ENCODE data around the gene PRXL2B. TPM values are rescaled to one million over a fixed set of nuclear protein-coding genes. Genes with fewer than 3 reads are reported as not detected.

PRXL2B gene
- total RNA-seq, 2 experiments from 2014 or later, result 35.6 to 40.6 TPM

DNA sequence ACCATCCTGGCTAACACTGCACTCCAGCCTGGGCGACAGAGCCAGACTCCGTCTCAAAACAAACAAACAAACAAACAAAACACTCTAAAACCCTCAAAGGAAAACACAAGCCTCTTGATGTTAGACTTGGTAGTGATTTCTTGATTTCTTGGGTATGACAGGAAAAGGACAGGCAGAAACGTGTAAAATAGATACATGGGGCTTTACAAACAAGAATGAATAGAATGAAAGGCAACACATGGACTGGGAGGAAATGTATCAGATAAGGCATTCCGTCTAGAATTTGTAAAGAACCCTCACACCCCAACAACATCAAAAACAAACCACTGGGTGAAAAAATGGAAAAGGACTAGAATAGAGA is 7.8 kb upstream of the PRXL2B start:
- Mint-ChIP-seq H3K4me3 (peak overlapping the region; percentile 65), H3K9me3 (ENCODE audit: insufficient read depth) (peaks cover 6% of the 10 kb centered on the region), H3K27ac (peak overlapping the region; percentile 93), H3K27me3 (ENCODE audit: low read depth) (no peaks in the 10 kb centered on the region), H3K4me1 (ENCODE audit: low read depth) (peaks cover 67% of the 10 kb centered on the region), H3K36me3 (ENCODE audit: low read depth) (peaks cover 12% of the 10 kb centered on the region)
- POLR2A ChIA-PET, result interaction anchor here (1.3 to 3.1 kb wide), 5 partner anchors 7 to 32 kb away, joined by 5 to 60 read pairs (median 17); partner anchors contain the start of genes PRXL2B and TNFRSF14
- CTCF ChIA-PET, result interaction anchor here (1.4 to 3.6 kb wide), 5 partner anchors 7 to 53 kb away, joined by 6 to 19 read pairs (median 7); partner anchors contain the start of genes PANK4, PRXL2B and TNFRSF14
- DNase-seq (no peak), ATAC-seq (no peak)

GRCh38 chr1:2580691-2581090 is 5.9 kb upstream of the PRXL2B start:
- H3K9me3 Mint-ChIP-seq (ENCODE audit: insufficient read depth), result no peaks in the 10 kb centered on the region
- H3K27me3 Mint-ChIP-seq (ENCODE audit: low read depth), result no peaks in the 10 kb centered on the region
- no peak for DNase-seq
- peaks cover 13% of the 10 kb centered on the region for H3K36me3 Mint-ChIP-seq (ENCODE audit: low read depth)
- no peak overlapping the region for H3K27ac Mint-ChIP-seq
- no peak overlapping the region for H3K4me3 Mint-ChIP-seq
- POLR2A ChIA-PET, result interaction anchor here (3.2 kb wide), 1 partner anchor 25 kb away, joined by 13 read pairs; the partner anchor contains the start of gene TNFRSF14
- CTCF ChIA-PET, result interaction anchor here (0.6 kb wide), 1 partner anchor 19 kb away, joined by 3 read pairs; no protein-coding TSS in a partner anchor
- H3K4me1 Mint-ChIP-seq (ENCODE audit: low read depth), result peaks cover 73% of the 10 kb centered on the region
- no peak for ATAC-seq

DNA sequence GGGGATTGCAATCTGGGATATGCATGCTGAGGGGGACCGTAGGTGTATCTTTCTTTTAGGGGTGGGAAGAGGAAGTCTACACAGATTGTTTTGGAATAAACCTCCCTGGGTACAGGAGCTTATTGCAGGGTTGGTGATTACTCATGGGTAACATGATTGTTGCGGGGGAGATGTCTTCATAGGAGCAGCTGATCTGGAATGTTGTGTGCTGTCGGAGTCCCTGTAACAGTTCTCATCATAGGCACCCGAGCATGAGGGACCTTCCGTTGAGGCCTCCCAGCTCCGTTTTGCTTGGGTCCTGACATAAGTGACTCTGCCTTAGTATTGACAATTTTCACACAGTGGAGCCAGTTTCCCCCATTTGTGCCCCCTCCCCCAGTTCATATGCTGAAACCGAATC is 4.2 kb upstream of the PRXL2B start:
- no peak for DNase-seq
- no peak overlapping the region for H3K4me3 Mint-ChIP-seq
- no peak overlapping the region for H3K27ac Mint-ChIP-seq
- H3K4me1 Mint-ChIP-seq (ENCODE audit: low read depth), result peaks cover 60% of the 10 kb centered on the region
- peaks cover 13% of the 10 kb centered on the region for H3K36me3 Mint-ChIP-seq (ENCODE audit: low read depth)
- POLR2A ChIA-PET, result interaction anchor here (3.2 kb wide), 1 partner anchor 26 kb away, joined by 13 read pairs; the partner anchor contains the start of gene TNFRSF14
- H3K9me3 Mint-ChIP-seq (ENCODE audit: insufficient read depth), result no peaks in the 10 kb centered on the region
- CTCF ChIA-PET, result interaction anchor here (5.0 kb wide), 1 partner anchor 35 kb away, joined by 28 read pairs; no protein-coding TSS in a partner anchor
- no peak for ATAC-seq
- H3K27me3 Mint-ChIP-seq (ENCODE audit: low read depth), result no peaks in the 10 kb centered on the region

- peak overlapping the region; percentile 93 for H3K27ac Mint-ChIP-seq
- no peaks in the 10 kb centered on the region for H3K9me3 Mint-ChIP-seq (ENCODE audit: insufficient read depth)
- peak overlapping the region; percentile 82 for H3K4me3 Mint-ChIP-seq
- POLR2A ChIA-PET, result interaction anchor here (1.3 to 5.1 kb wide), 5 partner anchors 20 to 192 kb away, joined by 3 to 130 read pairs (median 42); partner anchors contain the start of genes MORN1, RER1 and TNFRSF14
- no peak for ATAC-seq
- peaks cover 55% of the 10 kb centered on the region for H3K4me1 Mint-ChIP-seq (ENCODE audit: low read depth)
- DNase-seq, result no peak
- peaks cover 13% of the 10 kb centered on the region for H3K36me3 Mint-ChIP-seq (ENCODE audit: low read depth)
- H3K27me3 Mint-ChIP-seq (ENCODE audit: low read depth), result no peaks in the 10 kb centered on the region
- CTCF ChIA-PET, result interaction anchor here (1.0 to 5.0 kb wide), 4 partner anchors 11 to 389 kb away, joined by 5 to 32 read pairs (median 16); partner anchors contain the start of gene FAAP20
These were observed 3.2 kb upstream of the PRXL2B start for GRCh38 chr1:2583331-2583791.

DNA sequence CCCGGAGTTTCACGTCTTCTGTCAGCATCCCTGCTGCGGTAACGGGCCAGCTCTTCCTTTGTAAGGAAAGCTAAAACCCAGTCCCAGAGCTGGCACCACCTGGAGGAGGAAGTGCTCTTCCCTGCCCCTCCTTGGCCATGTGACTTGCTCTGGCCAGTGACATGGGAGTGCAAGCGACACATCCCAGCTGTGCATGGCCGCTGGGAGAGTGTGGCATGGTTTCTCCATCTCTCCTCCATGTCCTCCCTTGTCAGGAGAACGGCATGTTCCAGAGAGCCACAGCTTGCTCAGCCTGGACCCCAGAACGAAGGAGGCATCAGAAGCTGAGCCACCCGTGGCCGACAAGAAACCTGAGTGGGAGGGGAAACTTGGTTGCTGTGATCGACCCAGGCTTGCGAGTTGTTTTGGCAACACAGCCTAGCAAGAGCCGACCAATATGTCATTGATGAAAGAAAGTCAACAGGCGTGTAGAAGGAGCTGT is 2.7 kb upstream of the PRXL2B start:
- ChIA-PET CTCF (interaction anchor here (1.0 to 5.0 kb wide), 7 partner anchors 11 to 389 kb away, joined by 3 to 42 read pairs (median 10); partner anchors contain the start of genes FAAP20 and TNFRSF14), POLR2A (interaction anchor here (1.3 to 5.1 kb wide), 6 partner anchors 13 to 192 kb away, joined by 3 to 130 read pairs (median 28); partner anchors contain the start of genes MORN1, RER1 and TNFRSF14)
- Mint-ChIP-seq H3K4me3 (peak overlapping the region; percentile 82), H3K36me3 (ENCODE audit: low read depth) (peaks cover 11% of the 10 kb centered on the region), H3K27me3 (ENCODE audit: low read depth) (no peaks in the 10 kb centered on the region), H3K27ac (peak overlapping the region; percentile 93), H3K4me1 (ENCODE audit: low read depth) (peaks cover 50% of the 10 kb centered on the region), H3K9me3 (ENCODE audit: insufficient read depth) (no peaks in the 10 kb centered on the region)
- DNase-seq, result peak; percentile 35
- ATAC-seq, result no peak

DNA sequence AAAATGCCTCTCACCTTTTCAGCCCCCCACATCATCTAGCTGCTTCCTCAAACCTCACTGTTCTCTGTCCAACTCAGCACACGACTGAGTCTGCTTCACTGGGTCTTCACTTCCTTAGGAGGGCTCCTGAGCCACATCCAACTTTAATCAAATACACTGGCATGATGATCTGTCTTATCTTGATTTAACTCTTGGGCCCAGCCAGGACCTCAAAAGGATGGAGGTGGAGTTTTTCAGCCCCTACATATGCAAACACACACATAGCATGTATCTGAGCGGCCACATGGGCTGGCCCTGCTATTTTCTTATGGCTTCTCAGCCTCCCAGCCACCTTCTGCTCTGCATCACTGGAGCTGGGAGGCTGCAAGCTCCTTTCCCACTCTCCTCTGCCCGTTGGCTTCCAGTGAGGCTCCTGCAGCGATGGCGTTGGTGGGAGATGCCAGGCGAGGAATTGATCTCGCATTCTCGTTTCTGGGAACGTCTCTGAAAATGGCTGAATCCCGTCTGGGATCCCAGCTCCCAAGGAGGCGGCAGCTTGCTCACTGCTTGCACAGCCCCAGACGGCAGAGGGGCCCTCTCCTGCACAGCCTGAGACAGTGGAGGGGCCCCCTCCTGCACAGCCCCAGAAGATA is 1.8 kb upstream of the PRXL2B start:
- POLR2A ChIA-PET, result interaction anchor here (0.6 to 5.1 kb wide), 18 partner anchors 7 to 353 kb away, joined by 3 to 130 read pairs (median 6); partner anchors contain the start of genes MORN1, PANK4, RER1 and TNFRSF14
- H3K27ac Mint-ChIP-seq, result peak overlapping the region; percentile 93
- H3K4me3 Mint-ChIP-seq, result peak overlapping the region; percentile 82
- no peaks in the 10 kb centered on the region for H3K27me3 Mint-ChIP-seq (ENCODE audit: low read depth)
- CTCF ChIA-PET, result interaction anchor here (0.6 to 5.0 kb wide), 10 partner anchors 23 to 390 kb away, joined by 3 to 42 read pairs (median 6); partner anchors contain the start of genes FAAP20, PANK4, PEX10 and TNFRSF14
- H3K9me3 Mint-ChIP-seq (ENCODE audit: insufficient read depth), result no peaks in the 10 kb centered on the region
- DNase-seq (no peak), ATAC-seq (no peak)
- H3K36me3 Mint-ChIP-seq (ENCODE audit: low read depth), result peaks cover 14% of the 10 kb centered on the region
- peaks cover 42% of the 10 kb centered on the region for H3K4me1 Mint-ChIP-seq (ENCODE audit: low read depth)

DNA sequence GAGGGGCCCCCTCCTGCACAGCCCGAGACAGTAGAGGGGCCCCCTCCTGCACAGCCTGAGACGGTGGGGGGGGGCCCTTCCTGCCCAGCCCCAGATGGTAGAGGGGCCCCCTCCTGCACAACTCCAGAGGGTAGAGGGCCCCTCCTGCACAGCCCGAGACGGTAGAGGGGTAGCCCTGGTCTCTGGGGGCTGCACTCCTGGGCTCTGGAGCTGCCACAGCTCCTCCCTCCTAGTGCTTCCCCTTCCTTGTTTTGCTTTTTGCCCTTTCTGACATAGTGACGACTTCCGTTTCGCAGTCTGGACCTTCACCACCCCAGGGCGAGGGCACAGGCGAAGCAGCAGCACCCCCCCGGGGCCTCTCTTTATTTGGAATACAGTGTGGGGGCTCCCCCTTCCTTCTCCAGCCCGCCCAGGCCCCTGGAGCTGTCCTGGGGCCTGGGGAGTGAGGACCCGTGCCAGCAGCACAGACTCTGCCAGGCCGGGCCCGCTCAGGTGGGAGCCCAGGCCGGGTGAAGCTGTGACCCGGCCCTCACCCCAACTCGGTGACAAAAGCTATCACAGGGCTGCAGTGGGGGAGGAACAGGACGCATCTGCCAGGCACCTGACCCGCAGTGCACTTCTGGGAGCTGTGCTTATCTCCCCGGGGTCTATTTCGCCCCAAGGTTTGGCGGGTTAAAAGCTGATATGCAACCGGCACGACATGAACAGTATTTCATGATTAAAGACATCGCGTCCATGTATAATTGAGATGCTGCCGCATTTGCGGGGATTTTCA is 1.1 kb upstream of the PRXL2B start:
- peak; percentile 45 for ATAC-seq
- H3K4me1 Mint-ChIP-seq (ENCODE audit: low read depth), result peaks cover 39% of the 10 kb centered on the region
- ChIA-PET CTCF (interaction anchor here (0.6 to 5.0 kb wide), 10 partner anchors 8 to 391 kb away, joined by 3 to 42 read pairs (median 6); partner anchors contain the start of genes FAAP20, PANK4, PEX10 and TNFRSF14), POLR2A (interaction anchor here (0.6 to 5.1 kb wide), 20 partner anchors 8 to 381 kb away, joined by 3 to 130 read pairs (median 5); partner anchors contain the start of genes MORN1, PANK4, RER1 and TNFRSF14)
- H3K27me3 Mint-ChIP-seq (ENCODE audit: low read depth), result no peaks in the 10 kb centered on the region
- peak overlapping the region; percentile 82 for H3K4me3 Mint-ChIP-seq
- peaks cover 14% of the 10 kb centered on the region for H3K36me3 Mint-ChIP-seq (ENCODE audit: low read depth)
- DNase-seq, result peak; percentile 83
- no peaks in the 10 kb centered on the region for H3K9me3 Mint-ChIP-seq (ENCODE audit: insufficient read depth)
- peak overlapping the region; percentile 93 for H3K27ac Mint-ChIP-seq

DNA sequence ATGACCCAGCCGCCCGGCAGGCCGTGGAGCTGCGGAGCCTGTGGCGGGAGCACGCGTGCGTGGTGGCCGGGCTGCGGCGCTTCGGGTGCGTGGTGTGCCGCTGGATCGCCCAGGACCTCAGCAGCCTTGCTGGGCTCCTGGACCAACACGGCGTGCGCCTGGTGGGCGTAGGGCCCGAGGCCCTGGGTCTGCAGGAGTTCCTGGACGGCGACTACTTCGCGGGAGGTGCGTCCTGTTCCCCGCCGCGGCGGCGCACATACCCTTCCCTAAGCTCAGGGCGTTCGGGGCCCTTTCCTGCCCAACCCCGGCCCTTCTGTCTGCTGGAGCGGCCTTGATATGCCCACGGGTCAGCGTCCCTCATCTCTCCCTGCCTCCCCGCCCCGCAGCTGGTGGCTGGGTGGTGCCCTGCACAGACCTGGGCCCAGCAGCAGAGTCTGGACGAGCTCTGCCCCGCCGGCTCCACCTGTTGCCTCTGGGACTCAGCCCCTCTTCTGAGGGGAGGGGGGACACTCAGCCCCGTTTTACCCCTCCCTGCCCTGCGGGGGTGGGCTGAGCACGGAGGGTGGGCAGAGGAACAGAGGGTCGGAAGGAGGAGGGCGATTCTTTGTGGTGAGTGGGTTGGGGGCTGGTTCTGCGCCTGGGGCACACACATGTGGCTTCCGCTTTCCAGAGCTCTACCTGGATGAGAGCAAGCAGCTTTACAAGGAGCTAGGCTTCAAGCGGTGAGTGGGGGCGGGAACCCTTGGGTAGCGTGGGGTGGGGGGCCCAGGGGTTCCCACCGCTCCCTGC is 688 bp downstream of the PRXL2B start:
- ATAC-seq (peak; percentile 1), DNase-seq (peak; percentile 51)
- Mint-ChIP-seq H3K27ac (peak overlapping the region; percentile 43), H3K9me3 (ENCODE audit: insufficient read depth) (no peaks in the 10 kb centered on the region), H3K36me3 (ENCODE audit: low read depth) (peaks cover 14% of the 10 kb centered on the region), H3K27me3 (ENCODE audit: low read depth) (no peaks in the 10 kb centered on the region), H3K4me1 (ENCODE audit: low read depth) (peaks cover 27% of the 10 kb centered on the region), H3K4me3 (peak overlapping the region; percentile 82)
- CTCF ChIA-PET, result interaction anchor here (1.0 to 5.0 kb wide), 4 partner anchors 26 to 171 kb away, joined by 3 to 32 read pairs (median 16); partner anchors contain the start of gene TNFRSF14
- POLR2A ChIA-PET, result interaction anchor here (0.6 to 5.1 kb wide), 6 partner anchors 9 to 196 kb away, joined by 3 to 130 read pairs (median 14); partner anchors contain the start of genes MORN1, RER1 and TNFRSF14

- H3K36me3 Mint-ChIP-seq (ENCODE audit: low read depth), result peaks cover 14% of the 10 kb centered on the region
- no peak for DNase-seq
- ChIA-PET CTCF (interaction anchor here (1.0 to 4.7 kb wide), 3 partner anchors 27 to 172 kb away, joined by 3 to 32 read pairs (median 3); partner anchors contain the start of gene TNFRSF14), POLR2A (interaction anchor here (1.4 to 5.1 kb wide), 3 partner anchors 25 to 40 kb away, joined by 12 to 130 read pairs (median 42); partner anchors contain the start of gene TNFRSF14)
- H3K9me3 Mint-ChIP-seq (ENCODE audit: insufficient read depth), result no peaks in the 10 kb centered on the region
- H3K27ac Mint-ChIP-seq, result peak overlapping the region; percentile 43
- no peak for ATAC-seq
- peaks cover 29% of the 10 kb centered on the region for H3K4me1 Mint-ChIP-seq (ENCODE audit: low read depth)
- no peaks in the 10 kb centered on the region for H3K27me3 Mint-ChIP-seq (ENCODE audit: low read depth)
- peak overlapping the region; percentile 82 for H3K4me3 Mint-ChIP-seq
These were observed 1.4 kb downstream of the PRXL2B start for GRCh38 chr1:2587860-2588571.

Data from activated CD8-positive, alpha-beta T cell treated with anti-CD3 and anti-CD28 coated beads, Interleukin-2, amount 10 ng/mL, durations not matched to agents 7 days and 5 days (primary cell).